OCI-LY1 (cell line): ENCODE results near the gene RAET1G.

Experiments used
- CTCF ChIP-seq: fragments of 200-600 bp; sonication (generic), shearing (Covaris generic); IDR thresholded peaks from 2 replicates; pipeline ENCODE4 v1.5.1; 2017; ENCODE audit warnings: mild to moderate bottlenecking, antibody characterized with exemption, low read length, moderate library complexity, mixed read lengths
- EZH2 ChIP-seq: fragments of 200-600 bp; sonication (generic), shearing (Covaris generic); IDR thresholded peaks from 2 replicates; pipeline ENCODE4 v1.8.0; 2017; ENCODE audit warnings: borderline replicate concordance, mixed run types, mild to moderate bottlenecking, antibody characterized with exemption, low read length, moderate library complexity, mixed read lengths

- TF ChIP-seq CTCF (no peak), EZH2 (no peak)
Observed at GRCh38 chr6:149869275-149869892, 53.5 kb downstream of the RAET1G start.
